K562 (cell line): ENCODE measurements around the gene GPN3. TPM values are rescaled to one million over a fixed set of nuclear protein-coding genes. Genes with fewer than 3 reads are reported as not detected.
A peak's percentile ranks its signal among the peaks of the same experiment; 100 is the strongest.

Experiments used
- BHLHE40 ChIP-seq: IDR thresholded peaks from 2 replicates; pipeline ENCODE4 v1.6.1; 2011; ENCODE audit warnings: low read length, improper control_type of control experiment
- BRF1 ChIP-seq: IDR thresholded peaks from 3 replicates; pipeline ENCODE4 v1.6.1; 2011; ENCODE audit warnings: borderline replicate concordance, mild to moderate bottlenecking; ENCODE audit not compliant: insufficient read length; ENCODE audit errors: extremely low read depth
- CC2D1A ChIP-seq: fragments of 450-650 bp; IDR thresholded peaks from 2 replicates; pipeline ENCODE4 v1.6.1; 2017; ENCODE audit warnings: mild to moderate bottlenecking
- ERF ChIP-seq: fragments of 450-650 bp; formaldehyde crosslinking; IDR thresholded peaks from 2 replicates; pipeline ENCODE4 v1.4.0; 2020; ENCODE audit warnings: mild to moderate bottlenecking, mixed read lengths
- FOSL1 ChIP-seq: fragments of 200-800 bp; sonication (Bioruptor generic); conservative IDR thresholded peaks from 2 replicates; pipeline ENCODE4 v1.6.1; 2016; ENCODE audit warnings: missing genetic modification characterization, missing compliant biosample characterization
- FOXJ2 ChIP-seq: fragments of 200-800 bp; sonication (Bioruptor generic); IDR thresholded peaks from 2 replicates; pipeline ENCODE4 v1.6.1; 2016; ENCODE audit warnings: missing genetic modification characterization, missing compliant biosample characterization
- GABPB1 ChIP-seq: sonication (generic); formaldehyde crosslinking; IDR thresholded peaks from 2 replicates; pipeline ENCODE4 v1.8.0; 2022; ENCODE audit warnings: mild to moderate bottlenecking, missing genetic modification reagents
- KAT2B ChIP-seq: IDR thresholded peaks from one replicate; pipeline ENCODE4 v1.6.1; 2012; ENCODE audit warnings: low read depth, mild to moderate bottlenecking, control low read depth, inconsistent platforms, low read length, moderate library complexity
- NR2F6 ChIP-seq: fragments of 450-650 bp; formaldehyde crosslinking; IDR thresholded peaks from 2 replicates; pipeline ENCODE4 v1.4.0; 2020; ENCODE audit warnings: mild to moderate bottlenecking
- PRPF4 ChIP-seq: fragments of 200-400 bp; formaldehyde crosslinking; IDR thresholded peaks from one replicate; pipeline ENCODE4 v1.6.1; 2017; ENCODE audit warnings: low read length, low read depth, mild to moderate bottlenecking; ENCODE audit not compliant: insufficient read depth, poor library complexity, severe bottlenecking
- PURB ChIP-seq: sonication (generic); formaldehyde crosslinking; IDR thresholded peaks from 2 replicates; pipeline ENCODE4 v1.9.0; 2021; ENCODE audit warnings: low read depth, mild to moderate bottlenecking, missing genetic modification reagents
- RBM34 ChIP-seq: fragments of 200-400 bp; formaldehyde crosslinking; IDR thresholded peaks from 2 replicates; pipeline ENCODE4 v1.6.1; 2018; ENCODE audit warnings: low read length, borderline replicate concordance; ENCODE audit not compliant: insufficient read depth
- SAFB ChIP-seq: fragments of 200-400 bp; formaldehyde crosslinking; IDR thresholded peaks from 2 replicates; pipeline ENCODE4 v1.6.1; 2017; ENCODE audit warnings: low read depth, low read length, borderline replicate concordance
- SIRT6 ChIP-seq: IDR thresholded peaks from one replicate; pipeline ENCODE4 v1.6.1; 2012; ENCODE audit warnings: low read depth, mild to moderate bottlenecking, control low read depth, inconsistent platforms, low read length, moderate library complexity
- SMARCE1 ChIP-seq: fragments of 450-650 bp; IDR thresholded peaks from 2 replicates; pipeline ENCODE4 v1.7.1; 2016; ENCODE audit warnings: mild to moderate bottlenecking
- ZKSCAN3 ChIP-seq: fragments of 250-450 bp; sonication (Bioruptor Pico); IDR thresholded peaks from 2 replicates; pipeline ENCODE4 v1.4.0; 2020
- ZNF644 ChIP-seq: fragments of 200-800 bp; sonication (Bioruptor generic); IDR thresholded peaks from 2 replicates; pipeline ENCODE4 v1.6.1; 2016; ENCODE audit warnings: low read depth, missing genetic modification characterization, missing compliant biosample characterization
- polyA plus RNA-seq, 8 experiments: library from polyadenylated mRNA; depleted of rRNA in 4 of 8; stranded (reverse) in 5 of 8; unstranded in 3 of 8; fragments of >200 nt; fragmentation: Nextera tagmentation in 2 of 8; fragmentation: Illumina TruSeq in 1 of 8; extraction: Ambion mirVana in 2 of 8; extraction: Trizol in 1 of 8; gene quantifications; 2 replicates each; pipeline versions ENCODE4 v1.2.1 to v1.2.3, GENCODE V29; 2011 to 2014; ENCODE audit warnings: inconsistent platforms in 1 of 8, missing spikeins in 1 of 8
- total RNA-seq, 7 experiments: library from RNA; depleted of rRNA in 6 of 7; stranded (reverse); fragments of >200 nt in 6 of 7; fragmentation: Illumina TruSeq in 2 of 7; extraction: Trizol in 2 of 7; gene quantifications; 2 replicates each; pipeline versions ENCODE4 v1.2.1 to v1.2.3, GENCODE V29; 2011 to 2021; ENCODE audit warnings: low replicate concordance in 1 of 7
- TF ChIP-seq, protein P1 (sequence below): fragments of 450-650 bp; formaldehyde crosslinking; conservative IDR thresholded peaks from 2 replicates; pipeline ENCODE4 v1.4.0; 2022; ENCODE audit warnings: mild to moderate bottlenecking, missing genetic modification characterization
- TF ChIP-seq, protein P2 (sequence below): fragments of 450-650 bp; IDR thresholded peaks from 2 replicates; pipeline ENCODE4 v1.6.1; 2016; ENCODE audit warnings: mild to moderate bottlenecking
- TF ChIP-seq, protein P3 (sequence below): fragments of 150-350 bp; conservative IDR thresholded peaks from 2 replicates; pipeline ENCODE4 v1.6.1; 2014; ENCODE audit warnings: low read length

GPN3 gene
- total and polyA plus RNA-seq, 9 of the 15 experiments (the other 6 are each of a cell fraction or from before 2014, with no cell fraction given), result 35.8 to 123 (median 64.2) TPM

DNA sequence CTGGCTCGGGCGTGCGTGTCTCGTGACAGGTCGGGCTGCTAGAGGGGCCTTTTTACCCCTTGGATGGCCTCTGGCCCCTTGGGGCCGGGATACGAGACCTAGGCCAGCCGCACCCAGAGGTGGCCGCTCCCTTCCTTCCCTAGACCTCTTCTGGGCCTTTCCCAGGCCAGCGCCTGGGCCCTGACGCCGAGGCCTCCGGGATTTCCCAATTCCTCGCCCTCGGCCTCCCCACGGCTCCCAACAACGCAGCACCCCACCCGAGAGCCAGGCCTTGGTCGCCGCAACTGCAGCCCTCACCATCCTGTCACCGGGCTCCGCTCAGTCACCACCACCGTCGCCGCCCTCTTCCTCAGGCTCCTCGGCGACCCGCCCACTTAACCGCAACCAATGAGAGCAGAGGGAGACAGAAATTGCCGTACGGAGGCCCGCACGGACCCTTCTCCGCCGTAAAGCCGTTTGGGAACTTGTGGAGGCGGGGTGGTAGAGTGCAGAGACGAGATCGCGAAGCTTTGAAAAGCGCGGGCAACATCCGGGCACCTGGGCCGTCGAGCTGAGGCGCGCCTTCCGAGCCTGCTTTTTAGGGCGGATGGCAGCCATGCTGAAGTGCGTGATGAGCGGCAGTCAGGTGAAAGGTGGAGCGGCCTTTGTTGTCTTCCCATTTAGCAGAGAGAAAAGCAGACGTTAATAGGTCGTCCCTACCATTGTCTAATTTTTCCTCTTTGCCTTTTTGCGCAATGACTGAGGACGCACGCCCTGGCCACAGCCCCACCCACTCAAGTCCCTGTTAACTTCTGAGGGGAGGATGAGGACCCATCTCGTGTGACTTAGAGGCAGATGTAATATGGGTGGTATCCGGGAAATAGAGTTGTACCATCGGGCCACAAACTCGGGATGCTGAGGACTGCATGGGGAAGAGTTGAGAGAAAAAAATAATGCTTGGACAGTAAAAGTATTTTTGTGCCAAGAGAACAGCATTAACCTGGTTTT is 34.0 kb upstream of the GPN3 start, which contains the start of the genes RAD9B and VPS29 (continued):
- TF ChIP-seq BRF1 (no peak), CC2D1A (peak; percentile 89), RBM34 (no peak), FOSL1 (peak; percentile 52), PRPF4 (peak; percentile 61), PURB (CRISPR knock-in tag) (no peak), ZKSCAN3 (CRISPR knock-in tag) (no peak), FOXJ2 (tag) (no peak), SAFB (no peak; the same call in 1 of the 2 replicates), ZNF644 (peak; percentile 75; the same call in 1 of the 2 replicates), ERF (CRISPR knock-in tag) (peak; percentile 91), GABPB1 (CRISPR knock-in tag) (peak; percentile 85), SMARCE1 (0 out of 2 replicates have a peak, but pooled peaks have one; percentile 16), SIRT6 (no peak), NR2F6 (CRISPR knock-in tag) (no peak; the same call in 1 of the 2 replicates), BHLHE40 (peak; percentile 65), KAT2B (no peak)
- TF ChIP-seq, protein P1, sequence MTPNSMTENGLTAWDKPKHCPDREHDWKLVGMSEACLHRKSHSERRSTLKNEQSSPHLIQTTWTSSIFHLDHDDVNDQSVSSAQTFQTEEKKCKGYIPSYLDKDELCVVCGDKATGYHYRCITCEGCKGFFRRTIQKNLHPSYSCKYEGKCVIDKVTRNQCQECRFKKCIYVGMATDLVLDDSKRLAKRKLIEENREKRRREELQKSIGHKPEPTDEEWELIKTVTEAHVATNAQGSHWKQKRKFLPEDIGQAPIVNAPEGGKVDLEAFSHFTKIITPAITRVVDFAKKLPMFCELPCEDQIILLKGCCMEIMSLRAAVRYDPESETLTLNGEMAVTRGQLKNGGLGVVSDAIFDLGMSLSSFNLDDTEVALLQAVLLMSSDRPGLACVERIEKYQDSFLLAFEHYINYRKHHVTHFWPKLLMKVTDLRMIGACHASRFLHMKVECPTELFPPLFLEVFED (CRISPR knock-in tag), result peak; percentile 88; the same call in 1 of the 2 replicates
- TF ChIP-seq, protein P2, sequence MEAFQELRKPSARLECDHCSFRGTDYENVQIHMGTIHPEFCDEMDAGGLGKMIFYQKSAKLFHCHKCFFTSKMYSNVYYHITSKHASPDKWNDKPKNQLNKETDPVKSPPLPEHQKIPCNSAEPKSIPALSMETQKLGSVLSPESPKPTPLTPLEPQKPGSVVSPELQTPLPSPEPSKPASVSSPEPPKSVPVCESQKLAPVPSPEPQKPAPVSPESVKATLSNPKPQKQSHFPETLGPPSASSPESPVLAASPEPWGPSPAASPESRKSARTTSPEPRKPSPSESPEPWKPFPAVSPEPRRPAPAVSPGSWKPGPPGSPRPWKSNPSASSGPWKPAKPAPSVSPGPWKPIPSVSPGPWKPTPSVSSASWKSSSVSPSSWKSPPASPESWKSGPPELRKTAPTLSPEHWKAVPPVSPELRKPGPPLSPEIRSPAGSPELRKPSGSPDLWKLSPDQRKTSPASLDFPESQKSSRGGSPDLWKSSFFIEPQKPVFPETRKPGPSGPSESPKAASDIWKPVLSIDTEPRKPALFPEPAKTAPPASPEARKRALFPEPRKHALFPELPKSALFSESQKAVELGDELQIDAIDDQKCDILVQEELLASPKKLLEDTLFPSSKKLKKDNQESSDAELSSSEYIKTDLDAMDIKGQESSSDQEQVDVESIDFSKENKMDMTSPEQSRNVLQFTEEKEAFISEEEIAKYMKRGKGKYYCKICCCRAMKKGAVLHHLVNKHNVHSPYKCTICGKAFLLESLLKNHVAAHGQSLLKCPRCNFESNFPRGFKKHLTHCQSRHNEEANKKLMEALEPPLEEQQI, result peak; percentile 91
- TF ChIP-seq, protein P3, sequence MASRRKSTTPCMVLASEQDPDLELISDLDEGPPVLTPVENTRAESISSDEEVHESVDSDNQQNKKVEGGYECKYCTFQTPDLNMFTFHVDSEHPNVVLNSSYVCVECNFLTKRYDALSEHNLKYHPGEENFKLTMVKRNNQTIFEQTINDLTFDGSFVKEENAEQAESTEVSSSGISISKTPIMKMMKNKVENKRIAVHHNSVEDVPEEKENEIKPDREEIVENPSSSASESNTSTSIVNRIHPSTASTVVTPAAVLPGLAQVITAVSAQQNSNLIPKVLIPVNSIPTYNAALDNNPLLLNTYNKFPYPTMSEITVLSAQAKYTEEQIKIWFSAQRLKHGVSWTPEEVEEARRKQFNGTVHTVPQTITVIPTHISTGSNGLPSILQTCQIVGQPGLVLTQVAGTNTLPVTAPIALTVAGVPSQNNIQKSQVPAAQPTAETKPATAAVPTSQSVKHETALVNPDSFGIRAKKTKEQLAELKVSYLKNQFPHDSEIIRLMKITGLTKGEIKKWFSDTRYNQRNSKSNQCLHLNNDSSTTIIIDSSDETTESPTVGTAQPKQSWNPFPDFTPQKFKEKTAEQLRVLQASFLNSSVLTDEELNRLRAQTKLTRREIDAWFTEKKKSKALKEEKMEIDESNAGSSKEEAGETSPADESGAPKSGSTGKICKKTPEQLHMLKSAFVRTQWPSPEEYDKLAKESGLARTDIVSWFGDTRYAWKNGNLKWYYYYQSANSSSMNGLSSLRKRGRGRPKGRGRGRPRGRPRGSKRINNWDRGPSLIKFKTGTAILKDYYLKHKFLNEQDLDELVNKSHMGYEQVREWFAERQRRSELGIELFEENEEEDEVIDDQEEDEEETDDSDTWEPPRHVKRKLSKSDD, result no peak
